Stomach smooth muscle (tissue), 2 donors: ENCODE results near the gene CNIH4.
"Not testable (repeated sequence)": the region's sequence is repeated elsewhere in the genome, so short reads cannot be mapped to it uniquely, and the experiment has no call there.

Experiments
- H3K27ac ChIP-seq: one replicate; pipeline ENCODE4 v1.7.0; 2013; ENCODE audit warnings: mild to moderate bottlenecking, low read length, inconsistent platforms
- H3K27me3 ChIP-seq, 2 donors: one replicate each; pipeline ENCODE4 v1.7.0; 2013; ENCODE audit warnings: low read length in 2 of 2; ENCODE audit not compliant: insufficient read depth in 2 of 2, control insufficient read depth in 1 of 2
- H3K36me3 ChIP-seq, 2 donors: one replicate each; pipeline ENCODE4 v1.7.0; 2013; ENCODE audit warnings: low read length in 2 of 2; ENCODE audit not compliant: control insufficient read depth in 2 of 2, insufficient read depth in 2 of 2
- H3K4me1 ChIP-seq: one replicate; pipeline ENCODE4 v1.7.0; 2013; ENCODE audit warnings: low read length; ENCODE audit not compliant: control insufficient read depth, insufficient read depth
- H3K4me3 ChIP-seq, 2 donors: one replicate each; pipeline ENCODE4 v1.7.0; 2013; ENCODE audit warnings: low read length in 2 of 2
- H3K9ac ChIP-seq, 2 donors: one replicate each; pipeline ENCODE4 v1.7.0; 2013; ENCODE audit warnings: low read length in 2 of 2, mild to moderate bottlenecking in 1 of 2
- H3K9me3 ChIP-seq, 2 donors: one replicate each; pipeline ENCODE4 v1.7.0; 2013; ENCODE audit warnings: low read length in 2 of 2; ENCODE audit not compliant: control insufficient read depth in 2 of 2
- donor health status: healthy.
- donor health status: Pancreatic carcinoma.

CNIH4 gene

DNA sequence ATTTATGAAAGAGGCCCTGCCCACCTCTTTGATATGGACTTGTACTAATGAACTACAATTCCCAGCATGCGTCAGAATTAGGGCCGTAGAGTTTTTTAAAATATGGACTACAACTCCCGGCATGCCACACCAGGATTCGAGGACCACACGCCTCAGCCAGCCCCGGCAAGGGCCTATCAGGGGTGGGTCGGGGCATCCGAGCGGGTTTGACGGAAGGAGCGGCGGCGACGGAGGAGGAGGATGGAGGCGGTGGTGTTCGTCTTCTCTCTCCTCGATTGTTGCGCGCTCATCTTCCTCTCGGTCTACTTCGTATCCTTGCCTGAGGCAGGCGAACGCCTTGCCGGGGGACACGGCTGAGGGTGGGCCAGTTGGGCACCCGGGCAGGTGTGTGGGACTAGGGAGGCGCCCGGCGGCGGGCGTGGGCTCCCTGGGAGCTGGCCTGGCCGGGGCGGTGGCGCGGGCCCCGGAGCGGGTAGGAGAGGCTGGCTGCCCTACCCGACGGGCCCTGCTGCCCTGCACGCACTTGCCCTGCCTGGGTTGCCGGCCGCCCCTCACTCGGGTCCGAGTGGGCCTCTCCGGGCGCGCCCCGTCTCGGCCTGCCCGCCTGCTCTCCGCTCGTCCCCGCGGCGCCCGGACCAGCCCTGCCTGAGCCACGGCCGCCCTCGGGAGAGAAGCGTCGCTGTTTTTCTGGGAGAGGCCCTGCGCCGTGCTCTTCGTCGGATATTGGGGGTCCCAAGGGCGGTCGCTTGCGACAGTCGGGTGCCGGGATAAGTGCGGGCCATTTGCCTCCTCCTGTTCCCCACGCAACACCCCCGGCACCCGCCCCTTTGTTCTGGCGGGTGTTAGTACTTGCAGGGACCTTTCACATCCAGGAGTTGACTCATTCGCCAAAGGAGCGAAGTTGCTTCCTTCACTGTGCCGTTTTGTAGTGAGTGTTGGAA, at the start of gene CNIH4:
Gene CNIH4, plus strand, starts transcription at position 195 of the 941 bp plus-strand sequence. Its CDS starts 46 bp downstream, at position 241.
- H3K9ac ChIP-seq, result peak within 1 kb of the TSS; percentile 81 to 84
- H3K9me3 ChIP-seq, result no peaks in the 10 kb centered on the region

DNA sequence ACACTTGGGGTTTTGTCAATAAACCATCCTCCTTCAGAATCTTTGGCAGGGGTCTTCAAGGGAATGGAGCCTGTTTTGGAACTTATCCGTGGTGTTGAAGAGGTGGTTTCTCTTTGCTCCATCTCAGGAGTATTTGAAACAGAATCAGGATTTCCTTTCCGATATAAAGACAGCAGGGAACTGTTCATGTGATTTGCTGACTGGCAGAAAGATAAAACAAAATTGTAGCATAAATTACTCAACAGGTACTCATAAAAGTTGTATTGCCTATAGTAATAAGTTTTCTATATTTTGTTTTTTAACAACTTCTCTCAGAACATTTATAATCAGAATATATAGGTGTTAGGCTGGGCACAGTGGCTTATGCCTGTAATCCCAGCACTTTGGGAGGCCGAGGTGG, 48.6 kb upstream of the CNIH4 start:
- no peak overlapping the region for H3K4me3 ChIP-seq
- H3K9ac ChIP-seq, result no peak overlapping the region
- no peak overlapping the region for H3K27ac ChIP-seq
- no peaks in the 10 kb centered on the region for H3K27me3 ChIP-seq
- H3K4me1 ChIP-seq, result no peaks in the 10 kb centered on the region
- H3K36me3 ChIP-seq, result peaks cover 31 to 40% of the 10 kb centered on the region in 2 donors
- no peaks in the 10 kb centered on the region for H3K9me3 ChIP-seq

More for the DNA sequence above, at the start of gene CNIH4:
- H3K36me3 ChIP-seq, result no peaks in the 10 kb centered on the region
- peaks cover 6% of the 10 kb centered on the region for H3K4me1 ChIP-seq
- peak within 1 kb of the TSS; percentile 77 for H3K27ac ChIP-seq
- H3K27me3 ChIP-seq, result no peaks in the 10 kb centered on the region
- H3K4me3 ChIP-seq, result peak within 1 kb of the TSS; percentile 81 to 89

DNA sequence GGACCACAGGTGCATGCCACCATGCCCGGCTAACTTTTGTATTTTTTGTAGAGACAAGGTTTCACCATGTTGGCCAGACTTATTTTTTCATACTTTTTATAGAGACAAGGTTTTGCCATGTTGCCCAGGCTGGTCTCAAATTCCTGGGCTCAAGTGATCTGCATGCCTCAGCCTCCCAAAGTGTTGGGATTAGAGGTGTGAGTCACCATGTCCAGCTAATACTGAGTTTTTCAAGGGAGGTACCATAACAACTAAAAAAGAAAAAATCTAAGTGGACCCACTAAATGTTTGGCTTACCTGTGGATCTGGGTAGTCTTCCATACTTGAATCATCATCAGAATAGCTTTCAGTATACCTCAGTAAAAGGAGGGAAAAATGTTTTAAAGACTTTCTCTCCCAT, 45.2 kb upstream of the CNIH4 start:
- H3K9me3 ChIP-seq, H3K4me3 ChIP-seq, H3K4me1 ChIP-seq, H3K27me3 ChIP-seq, H3K9ac ChIP-seq, H3K27ac ChIP-seq: not testable (repeated sequence)
- H3K36me3 ChIP-seq, result peaks cover 25 to 27% of the 10 kb centered on the region in 2 donors

DNA sequence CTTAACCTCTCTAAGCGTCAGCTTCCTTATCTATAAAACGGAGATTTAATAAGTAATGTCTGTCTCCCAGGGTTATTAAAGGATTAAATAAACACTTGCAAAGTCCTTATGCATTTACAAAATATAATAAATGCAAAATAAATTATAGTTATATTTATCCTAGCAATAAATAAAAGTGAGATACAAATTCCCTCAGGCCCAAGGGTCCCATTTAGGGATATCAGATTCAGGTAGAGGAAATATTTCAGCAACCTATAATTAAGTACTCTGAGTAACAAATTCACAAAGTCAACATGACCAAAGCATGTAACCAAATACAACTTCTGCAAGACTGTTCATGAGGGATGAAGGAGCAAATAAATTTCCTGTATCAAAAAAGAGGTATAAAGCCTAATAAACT, 44.7 kb upstream of the CNIH4 start:
- H3K4me1 ChIP-seq, result no peaks in the 10 kb centered on the region
- H3K9me3 ChIP-seq, result no peaks in the 10 kb centered on the region
- H3K36me3 ChIP-seq, result peaks cover 21 to 23% of the 10 kb centered on the region in 2 donors
- no peaks in the 10 kb centered on the region for H3K27me3 ChIP-seq
- no peak overlapping the region for H3K4me3 ChIP-seq
- H3K27ac ChIP-seq, result no peak overlapping the region
- no peak overlapping the region for H3K9ac ChIP-seq

DNA sequence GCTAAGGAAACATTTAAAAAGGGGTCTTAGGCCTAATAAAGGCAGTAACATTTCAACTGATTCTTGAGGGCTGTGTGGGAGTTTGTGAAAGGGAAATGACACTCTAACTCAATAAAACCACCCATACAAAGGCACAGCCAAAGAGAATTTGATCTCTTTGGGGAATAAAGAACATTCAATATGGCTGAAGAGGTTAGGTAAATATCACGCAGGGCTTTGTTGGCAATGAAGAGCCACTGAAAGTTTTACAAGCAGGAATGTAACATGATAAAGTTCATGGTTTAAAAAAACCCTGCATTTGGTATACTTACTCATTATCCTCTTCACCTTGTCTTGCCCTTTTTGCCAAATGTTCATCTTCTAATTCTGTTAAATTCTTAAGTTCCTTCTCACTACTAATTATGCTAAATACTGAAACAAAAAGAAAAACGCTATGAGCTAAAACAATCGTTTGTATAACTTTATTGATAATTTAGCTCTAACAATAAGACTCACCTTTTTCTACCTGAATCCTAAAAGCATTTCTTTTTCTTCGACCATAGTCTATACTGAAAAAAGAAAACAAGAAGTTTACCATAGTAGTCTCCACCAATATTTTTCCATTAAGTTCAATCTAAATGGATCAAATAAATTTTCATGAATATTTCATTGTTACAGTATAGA, 39.2 kb upstream of the CNIH4 start:
- H3K4me1 ChIP-seq, result no peaks in the 10 kb centered on the region
- peaks cover 6 to 8% of the 10 kb centered on the region in 2 donors for H3K36me3 ChIP-seq
- H3K27me3 ChIP-seq, result no peaks in the 10 kb centered on the region
- no peak overlapping the region for H3K4me3 ChIP-seq
- H3K27ac ChIP-seq, result no peak overlapping the region
- H3K9ac ChIP-seq, result no peak overlapping the region
- no peaks in the 10 kb centered on the region for H3K9me3 ChIP-seq

DNA sequence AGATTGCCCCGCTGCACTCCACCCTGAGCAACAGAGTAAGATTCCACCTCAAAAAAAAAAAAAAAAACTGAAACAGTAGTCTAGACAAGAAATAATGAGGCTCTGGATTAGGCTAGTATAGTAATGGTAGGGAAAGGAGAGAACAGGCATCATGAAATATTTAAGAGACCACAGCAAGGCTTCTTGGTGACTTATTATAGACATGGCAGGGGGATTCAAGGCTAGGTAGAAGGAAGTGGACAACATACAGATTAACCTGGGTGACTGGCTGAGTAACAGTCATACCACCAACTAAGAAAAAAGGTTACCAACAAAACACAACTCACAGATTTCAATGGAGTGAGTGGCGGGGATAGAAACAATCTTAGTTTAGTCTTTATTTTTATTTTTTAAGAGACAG, 35.0 kb upstream of the CNIH4 start:
- no peak overlapping the region for H3K4me3 ChIP-seq
- no peaks in the 10 kb centered on the region for H3K9me3 ChIP-seq
- H3K27me3 ChIP-seq, result no peaks in the 10 kb centered on the region
- no peaks in the 10 kb centered on the region for H3K36me3 ChIP-seq
- H3K27ac ChIP-seq, result no peak overlapping the region
- no peak overlapping the region for H3K9ac ChIP-seq
- no peaks in the 10 kb centered on the region for H3K4me1 ChIP-seq

DNA sequence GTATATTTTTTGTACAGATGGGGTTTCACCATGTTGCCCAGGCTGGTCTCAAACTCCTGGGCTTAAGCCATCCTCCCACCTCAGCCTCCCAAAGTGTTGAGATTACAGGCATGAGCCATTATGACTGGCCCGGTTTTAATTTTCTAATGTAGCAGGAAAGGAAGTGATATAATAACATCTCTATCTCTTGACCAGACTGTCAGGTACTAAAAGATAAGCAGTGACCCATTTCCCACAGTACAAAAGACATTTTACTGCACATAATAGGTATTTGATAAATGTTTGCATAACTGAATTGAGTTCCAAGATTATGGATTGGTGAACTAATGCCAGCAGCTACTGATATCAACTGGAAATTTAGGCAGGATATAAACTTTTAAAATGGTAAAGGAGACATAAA, 30.7 kb upstream of the CNIH4 start:
- H3K4me1 ChIP-seq, result peaks cover 13% of the 10 kb centered on the region
- H3K27ac ChIP-seq, result no peak overlapping the region
- H3K9ac ChIP-seq, result no peak overlapping the region
- no peaks in the 10 kb centered on the region for H3K9me3 ChIP-seq
- H3K4me3 ChIP-seq, result no peak overlapping the region
- no peaks in the 10 kb centered on the region for H3K27me3 ChIP-seq
- H3K36me3 ChIP-seq, result no peaks in the 10 kb centered on the region

DNA sequence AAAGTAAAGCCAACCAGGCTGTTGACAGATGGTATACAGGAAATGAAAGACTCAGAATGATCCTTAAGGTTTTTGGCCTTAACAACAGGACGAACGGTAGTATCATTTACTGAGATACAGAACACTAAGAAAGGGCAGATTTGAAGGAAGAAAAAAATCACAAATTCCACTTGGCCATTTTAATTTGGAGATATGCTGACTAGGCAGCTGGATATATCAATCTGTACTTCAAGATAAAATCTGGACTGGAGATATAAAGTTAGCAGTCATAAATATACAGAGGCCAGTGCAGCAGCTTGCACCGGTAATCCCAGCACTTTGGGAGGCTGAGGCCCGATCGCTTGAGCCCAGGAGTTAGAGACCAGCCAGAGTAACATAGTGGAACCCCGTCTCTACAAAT, 28.0 kb upstream of the CNIH4 start:
- peaks cover 14% of the 10 kb centered on the region for H3K4me1 ChIP-seq
- H3K9ac ChIP-seq, result no peak overlapping the region
- H3K27me3 ChIP-seq, result no peaks in the 10 kb centered on the region
- no peaks in the 10 kb centered on the region for H3K9me3 ChIP-seq
- no peak overlapping the region for H3K27ac ChIP-seq
- H3K36me3 ChIP-seq, result no peaks in the 10 kb centered on the region
- peak overlapping the region in 1 of 2 donors; percentile 4 for H3K4me3 ChIP-seq

DNA sequence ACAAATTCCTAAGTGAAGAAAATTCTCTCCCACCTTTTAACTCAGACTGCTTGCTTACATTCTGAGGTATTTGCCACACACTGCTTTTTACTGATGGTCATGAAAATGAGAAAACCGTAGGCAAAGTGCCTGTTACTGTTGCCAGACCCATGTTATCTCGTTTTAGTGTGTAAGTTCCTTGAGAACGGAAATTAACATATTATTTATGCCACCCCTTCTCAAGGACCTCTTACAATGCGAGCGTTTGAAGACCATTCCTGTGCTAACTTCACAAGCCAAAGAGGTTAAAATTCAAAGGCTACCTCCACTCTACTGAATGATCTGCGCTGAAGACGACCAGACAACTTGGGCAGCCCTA, 27.2 kb upstream of the CNIH4 start:
- H3K36me3 ChIP-seq, result no peaks in the 10 kb centered on the region
- no peaks in the 10 kb centered on the region for H3K27me3 ChIP-seq
- H3K4me1 ChIP-seq, result peaks cover 14% of the 10 kb centered on the region
- no peaks in the 10 kb centered on the region for H3K9me3 ChIP-seq
- H3K9ac ChIP-seq, result peak overlapping the region; percentile 97 to 98
- H3K27ac ChIP-seq, result peak overlapping the region; percentile 92
- peak overlapping the region; percentile 86 to 98 for H3K4me3 ChIP-seq

DNA sequence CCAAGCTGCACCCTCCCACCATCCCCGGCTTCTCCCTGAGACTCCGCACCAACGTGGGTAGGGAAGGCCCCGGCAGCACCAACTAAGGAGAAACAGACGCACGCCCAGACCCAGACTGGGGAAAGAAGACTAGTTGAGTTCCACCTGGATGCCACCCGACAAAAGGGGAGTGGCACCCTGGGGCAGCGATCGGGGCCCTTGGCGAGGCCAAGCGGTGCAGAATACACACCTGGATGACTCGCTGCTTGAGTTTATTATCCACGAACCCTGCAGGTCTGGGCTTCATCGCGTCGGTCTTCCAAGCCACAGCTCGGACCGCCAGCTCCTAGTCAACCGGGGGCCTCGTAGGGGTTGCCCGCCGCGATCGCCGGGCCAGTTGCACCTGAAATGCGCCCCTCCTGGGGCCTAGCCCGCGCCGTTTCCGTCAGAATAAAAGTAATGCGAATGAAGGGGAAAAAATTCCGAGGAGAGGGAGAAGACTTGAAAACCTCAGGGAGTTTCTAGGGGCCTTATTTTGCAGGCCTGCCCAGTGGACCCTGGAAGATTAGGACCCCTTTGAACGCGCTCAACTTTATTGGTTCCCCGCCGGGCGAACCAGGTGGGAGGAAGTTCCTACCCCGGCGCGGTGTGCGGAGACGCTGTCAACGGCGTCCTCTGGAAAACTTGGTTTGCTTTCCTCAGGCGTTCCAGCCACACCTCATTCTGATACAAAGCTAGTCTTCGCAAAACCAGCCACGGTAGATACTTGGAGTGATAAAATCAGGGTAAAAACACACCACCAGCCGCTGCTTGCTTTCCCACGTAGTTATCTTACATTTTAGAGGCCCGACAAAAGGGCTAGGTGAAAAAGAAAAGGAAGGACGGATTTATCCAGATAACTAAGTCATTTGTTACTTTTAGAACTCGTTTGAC, 26.6 kb upstream of the CNIH4 start, which contains the start of gene NVL:
Gene NVL, minus strand, starts transcription at position 331 of the 912 bp plus-strand sequence. Its CDS starts 45 bp downstream, at position 286.
- peak within 1 kb of the TSS; percentile 92 for H3K27ac ChIP-seq
- no peaks in the 10 kb centered on the region for H3K36me3 ChIP-seq
- no peaks in the 10 kb centered on the region for H3K27me3 ChIP-seq
- H3K4me3 ChIP-seq, result peak within 1 kb of the TSS; percentile 86 to 98
- H3K4me1 ChIP-seq, result peaks cover 14% of the 10 kb centered on the region
- H3K9me3 ChIP-seq, result no peaks in the 10 kb centered on the region
- peak within 1 kb of the TSS; percentile 97 to 98 for H3K9ac ChIP-seq
